ENCODE measurements around the gene P3H2.

- TF ChIP-seq CTCF (conservative IDR thresholded peaks at IDR 0.05; ENCODE audit: low read depth, low read length) (no peak), RAD21 (IDR thresholded peaks at IDR 0.05; ENCODE audit: low read length) (no peak)
Measured at GRCh38 chr3:190083635-190084034, 37.1 kb downstream of the P3H2 start.

All from IMR-90 (cell line).